T1000 (cell line): ENCODE results near the gene MAFG.
A peak's percentile ranks its signal among the peaks of the same experiment; 100 is the strongest.

Source experiments
- DNase-seq: peaks from one replicate; lab custom pipeline; 2025; ENCODE audit warnings: mixed read lengths; lab: John Stamatoyannopoulos, UW

The MAFG gene

GRCh38 chr17:81939881-81940385 lies 12.4 kb upstream of the MAFG start:
- DNase-seq: no peak

- no peak for DNase-seq
Measured at GRCh38 chr17:81939218-81939617, 11.7 kb upstream of the MAFG start.

- no peak for DNase-seq
Measured at GRCh38 chr17:81935709-81936084, 8.2 kb upstream of the MAFG start.

GRCh38 chr17:81934850-81935708 lies 7.5 kb upstream of the MAFG start:
- DNase-seq: no peak

GRCh38 chr17:81934098-81934757 lies 6.7 kb upstream of the MAFG start:
- no peak for DNase-seq

- DNase-seq: no peak
Measured at GRCh38 chr17:81933178-81933699, 5.7 kb upstream of the MAFG start.

- DNase-seq: no peak
Measured at GRCh38 chr17:81932333-81932983, 4.9 kb upstream of the MAFG start.

- no peak for DNase-seq
Measured at GRCh38 chr17:81931557-81932332, 4.2 kb upstream of the MAFG start.

GRCh38 chr17:81931189-81931556 lies 3.6 kb upstream of the MAFG start:
- DNase-seq: no peak

- DNase-seq: no peak
Measured at GRCh38 chr17:81930142-81931125, 2.9 kb upstream of the MAFG start.

- DNase-seq: no peak
Measured at GRCh38 chr17:81929253-81930141, 2.0 kb upstream of the MAFG start.

- DNase-seq: peak; percentile 54
Measured at GRCh38 chr17:81928544-81929252, 1.2 kb upstream of the MAFG start.

- DNase-seq: no peak
Measured at GRCh38 chr17:81927152-81927652, 333 bp downstream of the MAFG start.

- peak; percentile 92 for DNase-seq
Measured at GRCh38 chr17:81926451-81927151, 934 bp downstream of the MAFG start.

GRCh38 chr17:81925860-81926450 lies 1.6 kb downstream of the MAFG start:
- no peak for DNase-seq

GRCh38 chr17:81924557-81925532 lies 2.7 kb downstream of the MAFG start:
- DNase-seq: no peak
